Measurements from ENCODE around the gene MED25.

GRCh38 chr19:49782515-49782914 is 35.6 kb upstream of the MED25 start:
- TF ChIP-seq CTCF (IDR thresholded peaks at IDR 0.05) (no peak), POLR2A (IDR thresholded peaks at IDR 0.05) (no peak)
